ENCODE data around the gene PLCB4. TPM values are rescaled to one million over a fixed set of nuclear protein-coding genes. Genes with fewer than 3 reads are reported as not detected.

PLCB4 gene
- total and polyA plus RNA-seq, 2 donors (not counting 1 experiment from before 2014, with no cell fraction given): 7.3 to 13.7 TPM

DNA sequence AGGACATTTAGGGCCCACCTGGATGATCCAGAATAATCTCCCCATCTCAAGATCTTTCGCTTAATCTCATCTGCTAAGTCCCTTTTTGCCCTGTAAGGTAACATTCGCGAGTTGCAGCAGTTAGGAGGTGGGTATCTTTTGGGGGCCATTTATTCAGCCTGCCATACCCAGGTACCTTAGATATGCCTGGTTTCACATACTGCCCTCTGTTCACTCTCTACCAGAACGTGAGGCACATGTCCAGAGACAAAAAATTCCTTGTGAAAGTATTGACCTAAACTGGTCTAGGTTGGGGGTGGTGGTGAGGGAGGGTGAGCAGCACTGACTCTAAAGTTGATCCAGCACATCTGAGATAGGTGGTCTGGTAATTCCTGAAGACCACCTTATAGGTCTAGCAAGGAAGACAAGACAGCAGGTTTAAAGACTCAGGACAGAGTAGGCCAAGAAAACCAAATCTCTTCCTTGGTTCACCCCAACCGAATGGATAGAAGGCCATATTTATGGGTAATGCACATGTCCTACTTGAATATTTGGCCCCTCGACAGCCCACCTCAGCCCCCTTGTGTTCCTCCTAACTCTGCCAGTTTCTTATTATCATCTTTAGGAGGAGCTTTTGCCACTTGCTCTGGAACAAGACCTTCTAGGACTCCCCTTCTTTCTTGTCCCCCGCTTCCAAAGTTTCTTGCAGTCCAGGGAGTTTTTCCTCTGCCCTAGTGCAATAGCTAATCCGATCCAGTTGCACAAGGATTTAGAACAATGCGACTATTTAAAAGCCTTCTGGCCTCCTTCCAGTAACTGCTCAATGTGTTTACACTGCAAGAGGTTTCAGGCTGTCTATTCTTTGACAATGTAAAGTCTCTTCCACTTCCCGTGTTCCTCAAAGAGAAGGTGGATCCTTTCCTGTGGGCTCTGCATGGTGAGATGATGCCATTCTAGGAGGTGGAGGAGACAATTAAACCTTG is 232.5 kb downstream of the PLCB4 start:
- Histone ChIP-seq H3K9ac (ENCODE audit: insufficient read depth, low read length) (no peak overlapping the region), H3K4me1 (ENCODE audit: control insufficient read depth, extremely low read depth, insufficient read depth, low read length) (no peaks in the 10 kb centered on the region), H3K9me3 (ENCODE audit: control insufficient read depth, insufficient read depth, low read depth, low read length) (no peaks in the 10 kb centered on the region), H3K27ac (ENCODE audit: insufficient read depth, low read length) (no peak overlapping the region), H3K36me3 (ENCODE audit: control insufficient read depth, insufficient read depth, low read length) (no peaks in the 10 kb centered on the region), H3K79me2 (ENCODE audit: control insufficient read depth, insufficient read depth, low read length) (no peaks in the 10 kb centered on the region), H3K4me2 (ENCODE audit: extremely low read depth, insufficient read depth, low read length) (no peak overlapping the region), H3K4me3 (replicated peaks in 1 of 4; ENCODE audit: control extremely low read depth in 1 of 4, insufficient read depth in 1 of 4, low read depth in 3 of 4, low read length in 4 of 4) (no peak overlapping the region), H3K27me3 (ENCODE audit: control insufficient read depth, insufficient read depth, low read length) (no peaks in the 10 kb centered on the region), H4K20me1 (ENCODE audit: control insufficient read depth, extremely low read depth, insufficient read depth, low read length) (no peaks in the 10 kb centered on the region), H2AFZ (ENCODE audit: low read length) (no peak overlapping the region)
- DNase-seq (ENCODE audit: low read depth in 2 of 2): peak; percentile 77 to 90
- no peak for TF ChIP-seq EZH2 (IDR thresholded peaks at IDR 0.05; ENCODE audit: low read length, missing control alignments)
- TF ChIP-seq, protein P1, sequence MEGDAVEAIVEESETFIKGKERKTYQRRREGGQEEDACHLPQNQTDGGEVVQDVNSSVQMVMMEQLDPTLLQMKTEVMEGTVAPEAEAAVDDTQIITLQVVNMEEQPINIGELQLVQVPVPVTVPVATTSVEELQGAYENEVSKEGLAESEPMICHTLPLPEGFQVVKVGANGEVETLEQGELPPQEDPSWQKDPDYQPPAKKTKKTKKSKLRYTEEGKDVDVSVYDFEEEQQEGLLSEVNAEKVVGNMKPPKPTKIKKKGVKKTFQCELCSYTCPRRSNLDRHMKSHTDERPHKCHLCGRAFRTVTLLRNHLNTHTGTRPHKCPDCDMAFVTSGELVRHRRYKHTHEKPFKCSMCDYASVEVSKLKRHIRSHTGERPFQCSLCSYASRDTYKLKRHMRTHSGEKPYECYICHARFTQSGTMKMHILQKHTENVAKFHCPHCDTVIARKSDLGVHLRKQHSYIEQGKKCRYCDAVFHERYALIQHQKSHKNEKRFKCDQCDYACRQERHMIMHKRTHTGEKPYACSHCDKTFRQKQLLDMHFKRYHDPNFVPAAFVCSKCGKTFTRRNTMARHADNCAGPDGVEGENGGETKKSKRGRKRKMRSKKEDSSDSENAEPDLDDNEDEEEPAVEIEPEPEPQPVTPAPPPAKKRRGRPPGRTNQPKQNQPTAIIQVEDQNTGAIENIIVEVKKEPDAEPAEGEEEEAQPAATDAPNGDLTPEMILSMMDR (conservative IDR thresholded peaks at IDR 0.05 in 1 of 2, IDR thresholded peaks at IDR 0.05 in 1 of 2; ENCODE audit: low read depth in 1 of 2, low read length in 2 of 2): no peak

GRCh38 chr20:9302091-9302462 is 233.2 kb downstream of the PLCB4 start:
- H3K9me3 ChIP-seq (ENCODE audit: control insufficient read depth, insufficient read depth, low read depth, low read length): no peaks in the 10 kb centered on the region
- no peak overlapping the region for H3K4me3 ChIP-seq (replicated peaks in 1 of 4; ENCODE audit: control extremely low read depth in 1 of 4, insufficient read depth in 1 of 4, low read depth in 3 of 4, low read length in 4 of 4)
- H3K4me2 ChIP-seq (ENCODE audit: extremely low read depth, insufficient read depth, low read length): no peak overlapping the region
- DNase-seq (ENCODE audit: low read depth in 2 of 2): no peak
- no peaks in the 10 kb centered on the region for H3K79me2 ChIP-seq (ENCODE audit: control insufficient read depth, insufficient read depth, low read length)
- no peak overlapping the region for H3K9ac ChIP-seq (ENCODE audit: insufficient read depth, low read length)
- no peak overlapping the region for H3K27ac ChIP-seq (ENCODE audit: insufficient read depth, low read length)
- H3K4me1 ChIP-seq (ENCODE audit: control insufficient read depth, extremely low read depth, insufficient read depth, low read length): no peaks in the 10 kb centered on the region
- no peak overlapping the region for H2AFZ ChIP-seq (ENCODE audit: low read length)
- no peaks in the 10 kb centered on the region for H3K27me3 ChIP-seq (ENCODE audit: control insufficient read depth, insufficient read depth, low read length)
- no peaks in the 10 kb centered on the region for H4K20me1 ChIP-seq (ENCODE audit: control insufficient read depth, extremely low read depth, insufficient read depth, low read length)
- no peaks in the 10 kb centered on the region for H3K36me3 ChIP-seq (ENCODE audit: control insufficient read depth, insufficient read depth, low read length)
- no peak for TF ChIP-seq EZH2 (IDR thresholded peaks at IDR 0.05; ENCODE audit: low read length, missing control alignments)
- TF ChIP-seq, protein P1 (conservative IDR thresholded peaks at IDR 0.05 in 1 of 2, IDR thresholded peaks at IDR 0.05 in 1 of 2; ENCODE audit: low read depth in 1 of 2, low read length in 2 of 2): no peak

- Histone ChIP-seq H3K4me3 (replicated peaks in 1 of 4; ENCODE audit: control extremely low read depth in 1 of 4, insufficient read depth in 1 of 4, low read depth in 3 of 4, low read length in 4 of 4) (no peak overlapping the region), H3K9ac (ENCODE audit: insufficient read depth, low read length) (no peak overlapping the region), H3K36me3 (ENCODE audit: control insufficient read depth, insufficient read depth, low read length) (no peaks in the 10 kb centered on the region), H4K20me1 (ENCODE audit: control insufficient read depth, extremely low read depth, insufficient read depth, low read length) (no peaks in the 10 kb centered on the region), H3K4me2 (ENCODE audit: extremely low read depth, insufficient read depth, low read length) (peak overlapping the region; percentile 17), H3K79me2 (ENCODE audit: control insufficient read depth, insufficient read depth, low read length) (no peaks in the 10 kb centered on the region), H3K4me1 (ENCODE audit: control insufficient read depth, extremely low read depth, insufficient read depth, low read length) (peaks cover 6% of the 10 kb centered on the region), H3K9me3 (ENCODE audit: control insufficient read depth, insufficient read depth, low read depth, low read length) (no peaks in the 10 kb centered on the region), H3K27me3 (ENCODE audit: control insufficient read depth, insufficient read depth, low read length) (no peaks in the 10 kb centered on the region), H2AFZ (ENCODE audit: low read length) (no peak overlapping the region), H3K27ac (ENCODE audit: insufficient read depth, low read length) (no peak overlapping the region)
- no peak for TF ChIP-seq EZH2 (IDR thresholded peaks at IDR 0.05; ENCODE audit: low read length, missing control alignments)
- TF ChIP-seq, protein P1 (conservative IDR thresholded peaks at IDR 0.05 in 1 of 2, IDR thresholded peaks at IDR 0.05 in 1 of 2; ENCODE audit: low read depth in 1 of 2, low read length in 2 of 2): no peak
- DNase-seq (ENCODE audit: low read depth in 2 of 2): peak; percentile 49 to 97
These were observed 237.6 kb downstream of the PLCB4 start for GRCh38 chr20:9306521-9306920.

Measured in fibroblast of lung (primary cell).